Measurements from ENCODE around the gene RIN3.

The RIN3 gene

DNA sequence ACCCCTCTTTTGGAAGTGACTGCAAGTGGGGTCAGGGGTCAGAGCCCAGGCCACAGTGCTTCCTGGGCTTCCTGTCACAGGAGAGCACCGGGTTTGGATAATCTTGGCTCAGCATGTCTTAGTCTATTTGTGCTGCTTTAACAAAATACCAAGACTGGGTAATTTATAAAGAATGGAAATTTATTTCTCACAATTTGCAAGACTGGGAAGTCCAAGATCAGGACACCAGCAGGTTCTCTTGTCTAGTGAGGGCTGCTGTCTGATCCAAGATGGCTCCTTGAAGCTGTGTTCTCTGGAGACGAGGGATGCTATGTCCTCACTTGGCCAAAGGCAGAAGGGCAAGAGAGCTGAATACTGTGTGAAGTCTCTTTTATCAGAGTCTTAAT is 74.1 kb downstream of the RIN3 start:
- no peak for DNase-seq (ENCODE audit: low read depth)

DNA sequence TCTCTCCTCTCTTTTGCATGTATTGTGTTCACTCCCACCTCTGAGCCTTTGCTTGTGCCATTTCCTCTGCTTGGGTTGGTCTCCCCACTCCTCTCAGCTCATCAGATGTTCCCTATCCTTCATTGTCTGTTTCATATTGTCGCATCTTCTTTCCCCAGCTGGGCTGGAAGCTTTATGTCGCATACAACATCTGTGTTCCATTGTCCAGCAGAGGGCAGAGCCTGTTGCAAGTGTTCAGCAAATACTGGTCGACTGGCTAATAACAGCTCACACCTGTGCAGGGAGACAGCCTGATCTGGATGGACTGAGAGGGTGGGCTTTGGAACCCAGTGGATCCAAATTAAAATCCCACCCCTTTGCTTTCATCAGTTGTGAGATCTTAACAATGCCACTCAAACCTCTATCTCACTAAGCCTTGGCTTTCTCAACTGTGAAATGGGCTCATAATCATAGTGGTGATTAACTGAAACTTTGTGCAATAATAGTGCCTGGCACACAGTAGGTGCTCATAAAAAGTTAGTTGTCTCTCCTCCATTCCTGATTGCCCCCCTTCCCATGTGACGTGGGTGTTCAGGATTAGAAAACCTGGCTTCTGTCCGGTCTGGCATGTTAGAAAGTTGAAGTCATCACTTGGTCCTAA is 75.8 kb downstream of the RIN3 start:
- peak; percentile 66 for DNase-seq (ENCODE audit: low read depth)
- TF ChIP-seq, protein P1, sequence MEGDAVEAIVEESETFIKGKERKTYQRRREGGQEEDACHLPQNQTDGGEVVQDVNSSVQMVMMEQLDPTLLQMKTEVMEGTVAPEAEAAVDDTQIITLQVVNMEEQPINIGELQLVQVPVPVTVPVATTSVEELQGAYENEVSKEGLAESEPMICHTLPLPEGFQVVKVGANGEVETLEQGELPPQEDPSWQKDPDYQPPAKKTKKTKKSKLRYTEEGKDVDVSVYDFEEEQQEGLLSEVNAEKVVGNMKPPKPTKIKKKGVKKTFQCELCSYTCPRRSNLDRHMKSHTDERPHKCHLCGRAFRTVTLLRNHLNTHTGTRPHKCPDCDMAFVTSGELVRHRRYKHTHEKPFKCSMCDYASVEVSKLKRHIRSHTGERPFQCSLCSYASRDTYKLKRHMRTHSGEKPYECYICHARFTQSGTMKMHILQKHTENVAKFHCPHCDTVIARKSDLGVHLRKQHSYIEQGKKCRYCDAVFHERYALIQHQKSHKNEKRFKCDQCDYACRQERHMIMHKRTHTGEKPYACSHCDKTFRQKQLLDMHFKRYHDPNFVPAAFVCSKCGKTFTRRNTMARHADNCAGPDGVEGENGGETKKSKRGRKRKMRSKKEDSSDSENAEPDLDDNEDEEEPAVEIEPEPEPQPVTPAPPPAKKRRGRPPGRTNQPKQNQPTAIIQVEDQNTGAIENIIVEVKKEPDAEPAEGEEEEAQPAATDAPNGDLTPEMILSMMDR (conservative IDR thresholded peaks at IDR 0.05; ENCODE audit: control insufficient read depth, insufficient read depth, low read depth, low read length) = peak; percentile 61
- no peak overlapping the region for H3K4me3 ChIP-seq (ENCODE audit: control insufficient read depth, low read depth, low read length)

More for the DNA sequence above, 74.1 kb downstream of the RIN3 start:
- TF ChIP-seq, protein P1 (conservative IDR thresholded peaks at IDR 0.05; ENCODE audit: control insufficient read depth, insufficient read depth, low read depth, low read length) = no peak
- no peak overlapping the region for H3K4me3 ChIP-seq (ENCODE audit: control insufficient read depth, low read depth, low read length)

DNA sequence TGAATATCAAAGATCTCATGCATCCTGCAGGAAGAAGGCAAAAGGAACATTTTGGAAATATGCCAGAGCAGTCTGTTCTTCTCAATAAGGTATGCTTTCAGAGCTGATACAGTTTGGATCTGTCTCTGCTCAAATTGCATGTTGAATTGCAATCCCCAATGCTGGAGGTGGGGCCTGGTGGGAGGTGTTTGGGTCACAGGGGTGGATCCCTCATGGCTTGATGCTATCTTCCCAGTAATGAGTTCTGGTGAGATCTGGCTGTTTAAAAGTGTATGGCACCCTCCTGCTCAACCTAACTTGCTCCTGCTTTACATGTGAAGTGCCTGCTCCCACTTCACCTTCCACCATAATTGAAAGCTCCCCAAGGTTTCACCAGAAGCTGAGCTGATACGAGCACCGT is 76.6 kb downstream of the RIN3 start:
- no peak for DNase-seq (ENCODE audit: low read depth)
- TF ChIP-seq, protein P1 (conservative IDR thresholded peaks at IDR 0.05; ENCODE audit: control insufficient read depth, insufficient read depth, low read depth, low read length) = no peak
- no peak overlapping the region for H3K4me3 ChIP-seq (ENCODE audit: control insufficient read depth, low read depth, low read length)

DNA sequence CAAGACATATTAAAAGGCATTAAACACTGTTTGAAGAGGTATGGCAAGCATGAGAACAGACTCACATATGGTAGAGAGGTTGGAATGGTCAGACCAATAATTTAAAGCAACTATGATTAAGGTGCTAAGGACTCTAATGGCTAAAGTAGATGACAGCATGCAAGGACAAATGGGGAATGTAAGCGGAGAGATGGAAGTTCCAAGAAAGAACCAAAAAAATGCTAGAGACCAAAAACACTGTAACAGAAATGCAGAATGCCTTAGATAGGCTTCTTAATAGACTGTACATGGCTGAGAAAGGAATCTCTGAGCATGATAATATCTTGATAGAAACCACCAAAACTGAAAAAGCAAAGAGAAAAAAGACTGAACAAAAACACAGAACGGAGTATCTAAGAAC is 77.4 kb downstream of the RIN3 start:
- no peak for DNase-seq (ENCODE audit: low read depth)
- TF ChIP-seq, protein P1 (conservative IDR thresholded peaks at IDR 0.05; ENCODE audit: control insufficient read depth, insufficient read depth, low read depth, low read length) = no peak
- H3K4me3 ChIP-seq (ENCODE audit: control insufficient read depth, low read depth, low read length) = no peak overlapping the region

DNA sequence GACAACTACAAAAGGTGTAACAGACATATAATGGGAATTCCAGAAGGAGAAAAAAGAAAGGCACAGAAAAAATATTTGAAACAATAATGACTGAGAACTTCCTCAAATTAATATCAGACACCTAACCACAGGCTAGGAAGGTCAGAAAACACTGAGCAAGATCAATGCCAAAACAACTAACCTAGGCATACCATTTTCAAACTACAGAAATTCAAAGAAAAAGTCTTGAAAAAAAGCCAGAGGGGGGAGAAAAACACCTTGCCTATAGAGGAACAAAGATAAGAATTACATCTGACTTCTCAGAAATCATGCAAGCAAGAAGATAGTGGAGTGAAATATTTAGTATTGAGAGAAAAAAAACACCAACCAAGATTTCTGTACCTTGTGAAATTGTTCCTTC is 77.8 kb downstream of the RIN3 start:
- TF ChIP-seq, protein P1 (conservative IDR thresholded peaks at IDR 0.05; ENCODE audit: control insufficient read depth, insufficient read depth, low read depth, low read length) = no peak
- no peak overlapping the region for H3K4me3 ChIP-seq (ENCODE audit: control insufficient read depth, low read depth, low read length)
- no peak for DNase-seq (ENCODE audit: low read depth)

DNA sequence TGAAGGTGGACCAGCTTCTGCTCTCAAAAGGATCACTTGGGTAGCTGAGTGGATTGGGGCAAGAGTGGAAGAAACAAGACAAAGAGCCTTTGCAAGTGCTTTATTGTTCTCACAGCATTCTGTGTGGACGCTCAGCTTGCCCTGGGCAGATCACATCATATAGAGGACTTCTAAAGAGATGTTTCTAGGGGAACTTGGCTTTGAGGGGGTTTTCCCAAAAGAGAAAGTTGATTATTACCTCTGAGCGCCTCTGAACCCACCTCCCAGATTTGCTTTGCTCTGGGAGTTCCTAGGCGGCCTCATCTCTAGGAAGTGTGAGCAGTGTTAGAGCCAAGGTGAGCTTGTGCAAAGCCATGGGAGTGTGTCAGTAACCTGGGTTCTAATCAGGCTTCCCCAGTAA is 81.7 kb downstream of the RIN3 start:
- no peak for DNase-seq (ENCODE audit: low read depth)
- H3K4me3 ChIP-seq (ENCODE audit: control insufficient read depth, low read depth, low read length) = no peak overlapping the region
- TF ChIP-seq, protein P1 (conservative IDR thresholded peaks at IDR 0.05; ENCODE audit: control insufficient read depth, insufficient read depth, low read depth, low read length) = no peak

All from fibroblast of mammary gland (primary cell).